ENCODE data around the gene SLC45A1. TPM values are rescaled to one million over a fixed set of nuclear protein-coding genes. Genes with fewer than 3 reads are reported as not detected.

The SLC45A1 gene
- total and polyA plus RNA-seq, 12 donors = 0.53 to 4.1 (median 1.6) TPM

DNA sequence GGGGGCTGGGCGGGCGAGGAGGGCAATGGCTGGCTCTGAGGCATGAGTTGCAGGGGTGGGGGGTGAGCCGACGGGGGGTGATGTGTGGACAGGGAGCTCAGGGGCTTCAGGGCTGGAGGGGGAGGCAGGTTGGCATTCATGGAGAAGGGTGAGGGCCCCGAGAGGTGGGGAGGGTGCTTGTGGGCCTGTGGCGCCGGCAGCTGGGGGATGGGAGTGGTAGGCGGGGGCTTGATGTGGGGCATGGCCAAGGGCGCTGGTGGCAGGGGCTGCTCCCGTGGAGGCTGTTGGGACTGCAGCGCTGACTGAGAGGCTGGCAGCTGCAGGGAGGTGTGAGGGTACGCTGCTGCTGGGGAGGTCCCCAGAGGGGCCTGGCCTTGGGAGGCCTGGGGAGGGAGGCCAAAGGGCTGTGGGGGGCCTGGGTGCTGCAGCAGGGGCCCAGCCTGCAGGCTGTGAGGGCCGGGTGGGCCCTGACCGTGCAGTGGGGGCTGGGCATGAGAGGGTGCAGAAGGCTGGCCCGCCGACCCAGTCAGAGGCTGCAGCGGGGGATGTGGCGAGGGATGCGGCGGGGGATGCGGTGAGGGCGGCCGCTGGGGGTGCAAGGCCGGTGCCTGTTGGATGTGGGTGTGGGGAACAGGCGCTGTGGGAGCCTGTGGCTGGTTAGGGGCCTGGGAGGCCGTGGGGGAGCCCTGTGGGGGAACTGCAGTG, 42.7 kb downstream of the SLC45A1 start:
- ATAC-seq (no peak), DNase-seq (no peak)
- WGBS, 2 donors = 87 to 90% methylated on average over 26 of the region's 26 CpGs
- TF ChIP-seq, protein P1, sequence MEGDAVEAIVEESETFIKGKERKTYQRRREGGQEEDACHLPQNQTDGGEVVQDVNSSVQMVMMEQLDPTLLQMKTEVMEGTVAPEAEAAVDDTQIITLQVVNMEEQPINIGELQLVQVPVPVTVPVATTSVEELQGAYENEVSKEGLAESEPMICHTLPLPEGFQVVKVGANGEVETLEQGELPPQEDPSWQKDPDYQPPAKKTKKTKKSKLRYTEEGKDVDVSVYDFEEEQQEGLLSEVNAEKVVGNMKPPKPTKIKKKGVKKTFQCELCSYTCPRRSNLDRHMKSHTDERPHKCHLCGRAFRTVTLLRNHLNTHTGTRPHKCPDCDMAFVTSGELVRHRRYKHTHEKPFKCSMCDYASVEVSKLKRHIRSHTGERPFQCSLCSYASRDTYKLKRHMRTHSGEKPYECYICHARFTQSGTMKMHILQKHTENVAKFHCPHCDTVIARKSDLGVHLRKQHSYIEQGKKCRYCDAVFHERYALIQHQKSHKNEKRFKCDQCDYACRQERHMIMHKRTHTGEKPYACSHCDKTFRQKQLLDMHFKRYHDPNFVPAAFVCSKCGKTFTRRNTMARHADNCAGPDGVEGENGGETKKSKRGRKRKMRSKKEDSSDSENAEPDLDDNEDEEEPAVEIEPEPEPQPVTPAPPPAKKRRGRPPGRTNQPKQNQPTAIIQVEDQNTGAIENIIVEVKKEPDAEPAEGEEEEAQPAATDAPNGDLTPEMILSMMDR (IDR thresholded peaks at IDR 0.05) = no peak
- Histone ChIP-seq H3K27me3 (no peaks in the 10 kb centered on the region), H3K9me3 (no peaks in the 10 kb centered on the region), H3K4me3 (no peak overlapping the region), H3K4me1 (peaks cover 27 to 70% (median 56%) of the 10 kb centered on the region in 9 donors), H3K36me3 (peaks cover 0 to 97% (median 66%) of the 10 kb centered on the region in 9 donors), H3K27ac (no peak overlapping the region)
- intact Hi-C loops (cut with DNase I) = loop anchor here in 2 of 10 donors (5.0 to 10.0 kb wide), 2 partner anchors 42 to 164 kb away; no protein-coding TSS in a partner anchor

DNA sequence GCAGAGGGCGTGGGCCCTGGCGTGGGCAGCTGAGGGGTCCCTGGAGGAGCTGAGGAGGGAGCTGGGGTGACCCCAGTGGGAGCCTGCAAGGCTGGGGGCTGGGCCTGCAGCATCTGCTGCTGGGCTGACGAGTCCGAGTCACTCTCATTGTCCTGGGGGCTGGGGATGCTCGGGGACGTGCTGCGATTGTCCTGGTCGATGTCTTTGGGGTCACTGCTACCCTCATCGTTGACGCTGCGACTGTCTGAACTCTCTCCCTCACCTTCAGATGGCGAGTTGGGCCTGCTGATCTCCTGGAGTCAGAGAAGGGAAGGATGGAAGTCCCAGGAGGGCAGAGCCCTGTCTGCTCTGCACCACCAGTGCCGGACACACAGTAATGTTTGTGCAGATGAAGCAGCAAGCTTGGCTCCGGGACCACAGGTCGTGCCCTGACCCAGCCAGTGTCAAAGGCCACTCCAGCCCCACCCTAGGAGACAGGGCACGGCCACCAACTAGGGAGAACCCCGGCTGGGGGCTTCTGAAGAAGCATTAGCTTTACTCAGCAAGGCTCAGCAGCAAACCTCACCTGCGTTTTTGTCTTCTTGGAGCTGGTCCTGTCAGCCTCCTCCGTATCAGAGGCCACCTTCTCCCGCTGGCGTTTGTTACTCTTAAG, 43.4 kb downstream of the SLC45A1 start:
- H3K36me3 ChIP-seq = peaks cover 0 to 97% (median 60%) of the 10 kb centered on the region in 9 donors
- 85 to 87% methylated on average over 21 of the region's 21 CpGs for WGBS, 2 donors
- H3K4me3 ChIP-seq = no peak overlapping the region
- H3K9me3 ChIP-seq = no peaks in the 10 kb centered on the region
- intact Hi-C loops (cut with DNase I) = loop anchor here in 2 of 10 donors (5.0 to 10.0 kb wide), 2 partner anchors 41 to 163 kb away; no protein-coding TSS in a partner anchor
- no peak overlapping the region for H3K27ac ChIP-seq
- ATAC-seq (no peak), DNase-seq (no peak)
- H3K4me1 ChIP-seq = peaks cover 24 to 71% (median 57%) of the 10 kb centered on the region in 9 donors
- H3K27me3 ChIP-seq = no peaks in the 10 kb centered on the region
- TF ChIP-seq, protein P1 (IDR thresholded peaks at IDR 0.05) = no peak

DNA sequence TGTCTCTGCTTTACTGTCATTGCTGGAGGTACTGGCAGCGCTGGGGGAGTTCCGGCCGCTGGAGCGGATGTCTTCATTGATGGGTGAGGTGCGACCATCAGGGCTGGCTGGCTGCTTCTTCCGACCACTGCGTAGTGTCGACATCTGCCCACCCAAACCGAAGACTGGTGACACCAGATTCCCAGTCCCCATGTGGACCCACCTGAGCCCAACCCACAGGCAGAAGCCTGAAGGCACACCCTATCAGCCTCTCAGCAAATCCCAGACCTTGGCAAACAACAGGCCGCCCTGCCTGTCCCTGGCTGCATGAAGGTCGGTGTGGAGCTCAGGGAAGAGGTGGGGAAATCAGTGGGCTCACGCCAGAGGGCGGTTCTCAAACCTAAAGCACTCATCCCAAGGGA, 44.8 kb downstream of the SLC45A1 start:
- Histone ChIP-seq H3K36me3 (peaks cover 0 to 92% (median 48%) of the 10 kb centered on the region in 9 donors), H3K27ac (peak overlapping the region in 9 of 10 donors; percentile 29 to 93 (median 59)), H3K9me3 (no peaks in the 10 kb centered on the region), H3K27me3 (no peaks in the 10 kb centered on the region), H3K4me3 (no peak overlapping the region), H3K4me1 (peaks cover 16 to 71% (median 56%) of the 10 kb centered on the region in 9 donors)
- intact Hi-C loops (cut with DNase I) = loop anchor here in 2 of 10 donors (5.0 to 10.0 kb wide), 2 partner anchors 40 to 162 kb away; no protein-coding TSS in a partner anchor
- 82 to 84% methylated on average over 13 of the region's 13 CpGs for WGBS, 2 donors
- ATAC-seq = peak in 3 of 8 donors; percentile 22 to 64 (median 28)
- TF ChIP-seq, protein P1 (IDR thresholded peaks at IDR 0.05) = no peak
- no peak for DNase-seq

DNA sequence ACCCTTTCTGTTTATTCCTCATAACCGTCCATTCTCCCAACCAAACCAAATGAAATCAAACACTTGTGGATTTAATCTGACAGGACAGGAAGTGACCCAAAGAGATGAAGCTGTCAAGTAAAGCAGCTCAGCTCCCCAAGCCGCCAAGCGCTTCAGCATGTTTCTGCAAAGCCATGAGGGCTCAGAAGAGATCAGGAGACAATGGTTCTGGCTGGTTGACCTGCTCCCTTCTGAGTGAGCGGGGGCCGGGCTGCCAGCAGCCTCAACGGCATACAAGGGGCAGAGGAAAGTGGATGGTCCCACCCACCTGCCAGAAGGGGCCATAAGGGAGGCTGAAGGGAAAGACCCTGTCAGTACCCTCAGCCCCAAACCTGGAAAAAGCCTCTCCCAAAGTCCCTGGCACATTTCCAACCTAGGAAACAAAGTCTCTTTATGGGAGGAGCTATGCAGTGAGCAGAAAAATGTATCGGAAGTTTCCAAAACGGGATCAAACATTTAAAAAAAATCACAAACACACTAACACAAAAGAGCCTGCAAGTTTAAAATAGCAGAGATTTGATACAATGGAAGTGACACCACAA, 45.4 kb downstream of the SLC45A1 start:
- H3K27ac ChIP-seq = peak overlapping the region; percentile 29 to 93 (median 64)
- intact Hi-C loops (cut with DNase I) = loop anchor here in 2 of 10 donors (5.0 to 10.0 kb wide), 2 partner anchors 39 to 162 kb away; no protein-coding TSS in a partner anchor
- DNase-seq (no peak), ATAC-seq (peak in 2 of 8 donors; percentile 2 to 17)
- H3K4me1 ChIP-seq = peaks cover 15 to 71% (median 56%) of the 10 kb centered on the region in 9 donors
- WGBS, 2 donors = 50 to 60% methylated on average over 8 of the region's 8 CpGs
- TF ChIP-seq, protein P1 (IDR thresholded peaks at IDR 0.05) = no peak
- H3K4me3 ChIP-seq = peak overlapping the region in 2 of 10 donors; percentile 1 to 8
- no peaks in the 10 kb centered on the region for H3K27me3 ChIP-seq
- H3K36me3 ChIP-seq = peaks cover 0 to 89% (median 42%) of the 10 kb centered on the region in 9 donors
- no peaks in the 10 kb centered on the region for H3K9me3 ChIP-seq
